Measurements from ENCODE around the gene FAM83F. TPM values are rescaled to one million over a fixed set of nuclear protein-coding genes. Genes with fewer than 3 reads are reported as not detected.

The FAM83F gene
- total and polyA plus RNA-seq, 10 of the 15 experiments (the other 5 are each of a cell fraction or from before 2014, with no cell fraction given) = 0.01 to 0.05 (median 0.01) TPM; not detected in 7

- TF ChIP-seq IRF5 (IDR thresholded peaks at IDR 0.05; ENCODE audit: borderline replicate concordance) = no peak
- no peak for TF ChIP-seq NR2F1 (conservative IDR thresholded peaks at IDR 0.05)
- TF ChIP-seq ZNF622 (IDR thresholded peaks at IDR 0.05) = no peak
- no peak for TF ChIP-seq TBL1XR1 (IDR thresholded peaks at IDR 0.05; ENCODE audit: low read depth, low read length)
- TF ChIP-seq MTA3 (IDR thresholded peaks at IDR 0.05; ENCODE audit: borderline replicate concordance, low read length) = no peak
- no peak for TF ChIP-seq POLR2A (IDR thresholded peaks at IDR 0.05; ENCODE audit: low read depth, low read length)
- no peak for TF ChIP-seq BRCA1 (IDR thresholded peaks at IDR 0.05; ENCODE audit: low read depth, low read length)
- no peak for TF ChIP-seq DPF2 (IDR thresholded peaks at IDR 0.05)
- TF ChIP-seq MXI1 (IDR thresholded peaks at IDR 0.05; ENCODE audit: low read depth, low read length) = no peak
- TF ChIP-seq ZNF24 (IDR thresholded peaks at IDR 0.05) = no peak
- no peak for TF ChIP-seq POU2F2 (IDR thresholded peaks at IDR 0.05; ENCODE audit: borderline replicate concordance, low read depth, low read length)
- no peak for TF ChIP-seq TAF1 (IDR thresholded peaks at IDR 0.05; ENCODE audit: borderline replicate concordance, low read depth, low read length)
- TF ChIP-seq STAT3 (IDR thresholded peaks at IDR 0.05; ENCODE audit: low read depth, low read length) = no peak
- no peak for TF ChIP-seq ZNF274 (IDR thresholded peaks at IDR 0.05; ENCODE audit: insufficient read depth, insufficient read length)
- TF ChIP-seq YY1 (IDR thresholded peaks at IDR 0.05; ENCODE audit: low read depth, low read length) = no peak
- TF ChIP-seq RAD21 (IDR thresholded peaks at IDR 0.05; ENCODE audit: insufficient read depth, low read depth, low read length) = no peak
- no peak for TF ChIP-seq LARP7 (IDR thresholded peaks at IDR 0.05)
- TF ChIP-seq ATF7 (IDR thresholded peaks at IDR 0.05; ENCODE audit: low read depth) = no peak
- no peak for ATAC-seq
- H3K4me3 ChIP-seq = no peak overlapping the region
- DNase-seq (ENCODE audit: low read depth, low spot score) = no peak
- H2AFZ ChIP-seq (ENCODE audit: control insufficient read depth, low read depth, low read length) = no peak overlapping the region
- no peak overlapping the region for H3K9ac ChIP-seq (ENCODE audit: control insufficient read depth, insufficient read depth, low read length)
- WGBS (ENCODE audit: insufficient coverage, insufficient replicate concordance, low lambda C conversion rate, missing lambda C conversion rate) = 44% methylated on average over 9 of the region's 9 CpGs
- H3K4me2 ChIP-seq (ENCODE audit: control insufficient read depth, insufficient read depth) = no peak overlapping the region
- no peaks in the 10 kb centered on the region for H3K4me1 ChIP-seq (ENCODE audit: control insufficient read depth, insufficient read depth, low read length)
- ChIA-PET POLR2A (no interaction called here), RAD21 (ENCODE audit: unreplicated experiment) (interaction anchor here (1.7 kb wide), 1 partner anchor 17 kb away, joined by 4 read pairs; no protein-coding TSS in a partner anchor), CTCF (interaction anchor here (1.4 kb wide), 1 partner anchor 395 kb away, joined by 3 read pairs; no protein-coding TSS in a partner anchor), SMC1A (ENCODE audit: uncharacterized antibody, unreplicated experiment) (no interaction called here)
- in situ Hi-C loops (cut with MboI) = no loop called here
- no peaks in the 10 kb centered on the region for H4K20me1 ChIP-seq (ENCODE audit: control insufficient read depth, insufficient read depth)
- BruUV-seq (replicated peaks) = no TSS peak
- intact Hi-C loops (cut with micrococcal nuclease; ENCODE audit: unreplicated experiment) = no loop called here
- H3K36me3 ChIP-seq (ENCODE audit: control insufficient read depth in 2 of 2, insufficient read depth in 2 of 2, low read length in 1 of 2) = no peaks in the 10 kb centered on the region
- no peaks in the 10 kb centered on the region; a peak in 2 of 4 replicates for H3K27me3 ChIP-seq (replicated peaks in 1 of 2; ENCODE audit: control insufficient read depth in 2 of 2, insufficient read depth in 2 of 2, low read length in 1 of 2)
- no peak overlapping the region for H3K27ac ChIP-seq (ENCODE audit: control insufficient read depth, insufficient read depth)
- no peaks in the 10 kb centered on the region for H3K79me2 ChIP-seq (ENCODE audit: control insufficient read depth, insufficient read depth, low read length)
- no peaks in the 10 kb centered on the region for H3K9me3 ChIP-seq (replicated peaks; ENCODE audit: control insufficient read depth, insufficient read depth, low read length)
- no peak for FAIRE-seq
Measured at GRCh38 chr22:40019100-40019499, 24.3 kb downstream of the FAM83F start.

All from GM12878 (cell line).